ENCODE results near the gene TRIM63. TPM values are rescaled to one million over a fixed set of nuclear protein-coding genes. Genes with fewer than 3 reads are reported as not detected.

The TRIM63 gene
- total and polyA plus RNA-seq, 2 of the 13 experiments (the other 11 are each of a cell fraction or from before 2014, with no cell fraction given): not detected

- H3K27me3 ChIP-seq (ENCODE audit: control insufficient read depth in 1 of 2, insufficient read depth in 2 of 2, low read length in 2 of 2): peaks cover 17 to 76% of the 10 kb centered on the region in 2 experiments
- intact Hi-C loops (cut with micrococcal nuclease; ENCODE audit: unreplicated experiment) (no loop called here), in situ Hi-C loops (cut with HindIII; ENCODE audit: extremely low pct_ligation_motif_present, low pct_unique_long_range_greater_than_20kb) (no loop called here)
- ChIA-PET POLR2A (no interaction called here), CTCF (ENCODE audit: low intra/inter-chr PET ratio, low total read pairs) (no interaction called here)
- peaks cover 14% of the 10 kb centered on the region for H3K4me1 ChIP-seq (ENCODE audit: insufficient read depth, low read length)
- H3K79me2 ChIP-seq (ENCODE audit: insufficient read depth, low read length): no peaks in the 10 kb centered on the region
- ATAC-seq (no peak), FAIRE-seq (no peak), DNase-seq (ENCODE audit: low spot score) (no peak)
- BruUV-seq (replicated peaks): no TSS peak
- H3K9me3 ChIP-seq (ENCODE audit: low read length): no peaks in the 10 kb centered on the region
- WGBS (ENCODE audit: low lambda C conversion rate): 13% methylated on average over 6 of the region's 7 CpGs
- no peak overlapping the region for H3K4me2 ChIP-seq (ENCODE audit: low read depth, low read length)
- TF ChIP-seq TERF1 (CRISPR knock-in tag; IDR thresholded peaks at IDR 0.05): no peak
- TF ChIP-seq ZNF552 (CRISPR knock-in tag; IDR thresholded peaks at IDR 0.05; ENCODE audit: borderline replicate concordance): no peak
- no peak for TF ChIP-seq TBP (CRISPR knock-in tag; IDR thresholded peaks at IDR 0.05)
- TF ChIP-seq SOX13 (IDR thresholded peaks at IDR 0.05): no peak
- no peak for TF ChIP-seq SOX13 (CRISPR knock-in tag; conservative IDR thresholded peaks at IDR 0.05 in 1 of 2, IDR thresholded peaks at IDR 0.05 in 1 of 2)
- no peak for TF ChIP-seq ZSCAN5A (CRISPR knock-in tag; IDR thresholded peaks at IDR 0.05; ENCODE audit: borderline replicate concordance)
- no peak for TF ChIP-seq ZSCAN25 (CRISPR knock-in tag; IDR thresholded peaks at IDR 0.05)
- TF ChIP-seq ZNF20 (CRISPR knock-in tag; IDR thresholded peaks at IDR 0.05): no peak
- TF ChIP-seq SIX4 (CRISPR knock-in tag; IDR thresholded peaks at IDR 0.05): no peak
- TF ChIP-seq SKI (IDR thresholded peaks at IDR 0.05; ENCODE audit: partially characterized antibody): no peak
- TF ChIP-seq ZNF558 (CRISPR knock-in tag; IDR thresholded peaks at IDR 0.05; ENCODE audit: borderline replicate concordance): no peak
- TF ChIP-seq ETV6 (CRISPR knock-in tag; conservative IDR thresholded peaks at IDR 0.05): no peak
- no peak for TF ChIP-seq RERE (CRISPR knock-in tag; IDR thresholded peaks at IDR 0.05; ENCODE audit: low read depth)
- TF ChIP-seq ZNF510 (CRISPR knock-in tag; IDR thresholded peaks at IDR 0.05; ENCODE audit: low read depth): no peak
- H3K36me3 ChIP-seq (replicated peaks in 1 of 2; ENCODE audit: control insufficient read depth in 1 of 2, insufficient read depth in 2 of 2, low read length in 2 of 2): no peaks in the 10 kb centered on the region
- H2AFZ ChIP-seq (ENCODE audit: low read length): no peak overlapping the region
- no peaks in the 10 kb centered on the region for H4K20me1 ChIP-seq (ENCODE audit: insufficient read depth, low read length)
- no peak overlapping the region for H3K4me3 ChIP-seq (replicated peaks in 1 of 3; ENCODE audit: insufficient read depth in 1 of 3, low read depth in 2 of 3, low read length in 3 of 3)
- no peak overlapping the region for H3K27ac ChIP-seq (ENCODE audit: extremely low read length, insufficient read depth, low read length)
- H3K9ac ChIP-seq (ENCODE audit: insufficient read depth, low read depth, low read length): no peak overlapping the region
These were observed 26.0 kb downstream of the TRIM63 start for GRCh38 chr1:26041401-26041800.
